Measurements from ENCODE around the gene IFNLR1.

DNA sequence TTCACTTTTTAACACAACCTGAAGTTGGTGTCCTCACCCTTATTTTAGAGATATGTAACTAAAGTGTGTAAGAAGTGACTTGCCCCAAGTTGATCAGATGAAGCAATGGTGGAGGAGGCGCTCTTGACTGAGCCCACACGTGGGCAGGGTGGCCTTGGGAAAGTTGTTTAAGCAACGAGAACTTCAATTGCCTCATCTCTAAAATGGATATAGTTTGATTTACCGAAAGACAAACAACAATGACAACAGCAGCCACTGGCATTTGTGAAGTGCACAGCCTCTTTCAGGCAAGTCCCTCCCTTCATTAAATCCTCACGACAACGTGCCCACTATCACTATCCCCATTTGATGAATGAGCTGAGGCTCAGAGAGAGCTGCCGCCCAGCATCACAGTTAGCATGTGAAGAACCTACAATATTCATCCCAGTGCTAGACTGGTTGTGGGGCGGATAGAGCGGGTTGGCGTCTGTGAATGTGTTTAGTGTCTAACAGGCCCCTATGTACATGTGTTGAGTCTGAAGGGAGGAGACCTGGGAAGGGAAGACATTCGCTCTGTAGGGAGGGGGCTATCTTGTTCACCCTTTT lies 47.2 kb downstream of the IFNLR1 start:
- TF ChIP-seq GATA2 (IDR thresholded peaks at IDR 0.05; ENCODE audit: low read depth, low read length): no peak
- no peak for TF ChIP-seq GATA3 (IDR thresholded peaks at IDR 0.05; ENCODE audit: low read depth, low read length)

All from SH-SY5Y (cell line).